ENCODE data around the gene NUP153. TPM values are rescaled to one million over a fixed set of nuclear protein-coding genes. Genes with fewer than 3 reads are reported as not detected.
"Not testable (repeated sequence)": the region's sequence is repeated elsewhere in the genome, so short reads cannot be mapped to it uniquely, and the experiment has no call there.

NUP153 gene
- total and polyA plus RNA-seq, 2 of the 8 experiments (the other 6 are each of a cell fraction or from before 2014, with no cell fraction given): 47.0 to 84.8 TPM

DNA sequence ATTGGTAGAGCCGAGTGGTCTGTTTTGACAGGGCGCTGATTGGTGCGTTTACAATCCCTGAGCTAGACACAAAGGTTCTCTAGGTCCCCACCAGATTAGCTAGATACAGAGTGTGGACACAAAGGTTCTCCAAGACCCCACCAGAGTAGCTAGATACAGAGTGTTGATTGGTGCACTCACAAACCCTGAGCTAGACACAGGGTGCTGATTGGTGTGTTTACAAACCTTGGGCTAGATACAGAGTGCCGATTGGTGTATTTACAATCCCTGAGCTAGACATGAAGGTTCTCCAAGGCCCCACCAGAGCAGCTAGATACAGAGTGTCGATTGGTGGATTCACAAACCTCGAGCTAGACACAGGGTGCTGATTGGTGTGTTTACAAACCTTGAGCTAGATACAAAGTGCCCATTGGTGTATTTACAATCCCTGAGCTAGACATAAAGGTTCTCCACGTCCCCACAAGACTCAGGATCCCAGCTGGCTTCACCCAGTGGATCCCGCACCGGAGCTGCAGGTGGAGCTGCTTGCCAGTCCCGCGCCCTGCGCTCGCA is 38.1 kb upstream of the NUP153 start:
- not testable (repeated sequence) for H3K9me3 ChIP-seq (ENCODE audit: insufficient read depth in 2 of 2, low read depth in 1 of 2, low read length in 1 of 2); H2BK15ac ChIP-seq (ENCODE audit: low read length); H3K56ac ChIP-seq (replicated peaks; ENCODE audit: insufficient read length, low read depth, low read length); H3K79me1 ChIP-seq (ENCODE audit: low read depth, low read length); H3K4me1 ChIP-seq (replicated peaks in 1 of 4; ENCODE audit: control insufficient read depth in 3 of 4, insufficient read depth in 4 of 4, low read length in 3 of 4); H2BK20ac ChIP-seq (ENCODE audit: low read length); H3K23ac ChIP-seq (ENCODE audit: insufficient read length); H3K36me3 ChIP-seq (ENCODE audit: control insufficient read depth in 2 of 4, insufficient read depth in 4 of 4, low read length in 3 of 4); H3K4me2 ChIP-seq (ENCODE audit: insufficient read depth in 1 of 2, low read depth in 2 of 2, low read length in 2 of 2); H3K14ac ChIP-seq (ENCODE audit: insufficient read length); H2AFZ ChIP-seq (ENCODE audit: low read length); H3K79me2 ChIP-seq (ENCODE audit: control insufficient read depth in 1 of 2, insufficient read depth in 2 of 2, low read length in 2 of 2); H3K4me3 ChIP-seq (ENCODE audit: extremely low read depth in 1 of 4, insufficient read depth in 2 of 4, low read depth in 3 of 4, low read length in 4 of 4); H2BK120ac ChIP-seq (replicated peaks; ENCODE audit: low read depth, low read length); H3K27me3 ChIP-seq (replicated peaks in 1 of 4; ENCODE audit: control insufficient read depth in 3 of 4, extremely low read depth in 1 of 4, insufficient read depth in 3 of 4, low read length in 3 of 4); H2BK5ac ChIP-seq (ENCODE audit: low read depth, low read length); FAIRE-seq; H4K20me1 ChIP-seq (replicated peaks in 1 of 2; ENCODE audit: control insufficient read depth in 1 of 2, insufficient read depth in 2 of 2, low read length in 2 of 2); H4K5ac ChIP-seq (ENCODE audit: insufficient read length, low read depth, low read length); H2BK12ac ChIP-seq (ENCODE audit: low read depth, low read length); DNase-seq (ENCODE audit: low read depth in 1 of 2, low spot score in 2 of 2); H3K27ac ChIP-seq (ENCODE audit: low read depth, low read length); H2AK5ac ChIP-seq (ENCODE audit: low read depth, low read length); H4K91ac ChIP-seq (replicated peaks; ENCODE audit: insufficient read length, low read length); H3K23me2 ChIP-seq (ENCODE audit: low read depth, low read length); H3K18ac ChIP-seq (ENCODE audit: extremely low read depth, low read length); H3K4ac ChIP-seq (replicated peaks; ENCODE audit: insufficient read length, low read depth, low read length); H3K9ac ChIP-seq (replicated peaks in 1 of 4; ENCODE audit: extremely low read depth in 1 of 4, low read depth in 3 of 4, low read length in 3 of 4)
- H4K8ac ChIP-seq (ENCODE audit: extremely low read depth, insufficient read depth, low read length): 0 out of 2 replicates have a peak overlapping the region, but pooled peaks have one; percentile 51
- ChIA-PET POLR2A (ENCODE audit: partially characterized antibody) (interaction anchor here (1.2 to 2.3 kb wide), 2 partner anchors 10 to 38 kb away, joined by 3 to 5 read pairs; partner anchors contain the start of gene NUP153), CTCF (ENCODE audit: partially characterized antibody) (interaction anchor here (1.1 kb wide), 1 partner anchor 37 kb away, joined by 3 read pairs; no protein-coding TSS in a partner anchor)
- 95% methylated on average over 12 of the region's 13 CpGs; no CpG with 5 or more reads in 1 of the 2 experiments for WGBS, 2 experiments (ENCODE audit: extremely low coverage in 1 of 2, insufficient coverage in 1 of 2, insufficient read length in 1 of 2, insufficient replicate concordance in 2 of 2, low coverage in 1 of 2, low lambda C conversion rate in 2 of 2, missing lambda C conversion rate in 1 of 2)
